HG02763 (cell line): Measurements from ENCODE around the gene ANKRD52.

ENCODE experiments used
- ATAC-seq: cut with Tn5 transposase; IDR thresholded peaks from one replicate; pipeline ENCODE4 v1.9.1; 2021; ENCODE audit warnings: mild to moderate bottlenecking, moderate library complexity; ENCODE audit not compliant: unreplicated experiment

ANKRD52 gene

DNA sequence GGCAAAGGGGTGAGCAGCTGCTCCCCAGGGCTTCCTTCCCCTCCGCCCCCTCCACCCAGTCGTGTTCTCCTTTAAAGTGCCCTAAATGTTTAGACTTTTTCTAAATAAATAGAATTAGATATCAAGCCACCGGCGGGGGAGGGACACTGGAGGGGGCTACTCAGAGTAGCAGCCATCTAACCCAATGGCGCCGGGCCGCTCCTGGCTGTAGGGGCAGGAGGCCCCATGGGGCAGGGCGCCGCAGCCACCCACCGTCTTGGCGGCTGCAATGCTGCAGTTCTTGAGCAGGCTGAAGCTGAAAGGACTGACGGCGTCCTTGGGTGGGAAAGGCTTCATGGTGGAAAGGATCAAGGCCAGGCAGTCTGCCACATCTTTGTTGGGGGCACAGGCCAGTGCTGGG, 15.2 kb downstream of the ANKRD52 start:
- no peak for ATAC-seq

DNA sequence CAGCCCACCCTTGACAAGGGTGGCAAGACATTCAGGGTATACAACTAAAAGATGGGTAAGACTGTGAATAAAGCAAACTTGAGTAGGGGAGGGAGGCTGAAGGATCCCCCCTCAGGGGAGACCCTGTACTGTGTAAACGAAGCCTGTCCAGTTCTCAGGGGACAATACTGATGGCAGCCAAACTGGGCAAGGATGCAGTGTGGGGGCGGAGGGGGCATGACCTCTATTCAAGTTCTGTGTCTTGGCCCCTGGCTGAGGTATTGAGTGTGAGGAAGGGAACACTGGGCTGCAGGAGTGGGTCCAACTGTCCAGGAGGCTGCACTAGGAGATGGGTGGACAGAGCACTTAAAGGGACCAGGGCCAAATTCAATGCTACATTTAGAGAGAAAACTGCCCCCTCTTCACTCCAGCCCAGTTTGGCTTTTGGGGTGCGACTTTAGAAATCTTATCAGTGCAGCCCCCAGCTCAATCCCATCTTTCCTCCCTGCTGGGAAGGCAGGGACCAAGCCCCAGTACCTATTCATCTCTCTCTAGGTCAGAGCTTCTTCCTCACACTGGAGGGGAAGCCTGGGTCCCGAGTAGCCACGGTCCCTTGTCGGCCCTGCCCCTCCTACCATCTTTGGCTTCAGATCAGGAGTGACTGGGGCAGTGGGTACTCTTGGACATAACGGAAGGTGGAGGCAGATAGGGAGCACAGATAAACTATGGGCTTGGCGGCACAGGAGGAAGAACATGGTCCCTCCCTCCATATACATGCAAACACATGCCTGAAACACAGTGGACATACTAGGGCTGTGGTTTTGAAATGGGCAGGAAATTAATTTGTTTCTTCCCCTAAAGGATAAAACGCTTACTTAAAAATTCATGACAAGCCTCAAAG, 16.5 kb downstream of the ANKRD52 start:
- ATAC-seq = no peak

DNA sequence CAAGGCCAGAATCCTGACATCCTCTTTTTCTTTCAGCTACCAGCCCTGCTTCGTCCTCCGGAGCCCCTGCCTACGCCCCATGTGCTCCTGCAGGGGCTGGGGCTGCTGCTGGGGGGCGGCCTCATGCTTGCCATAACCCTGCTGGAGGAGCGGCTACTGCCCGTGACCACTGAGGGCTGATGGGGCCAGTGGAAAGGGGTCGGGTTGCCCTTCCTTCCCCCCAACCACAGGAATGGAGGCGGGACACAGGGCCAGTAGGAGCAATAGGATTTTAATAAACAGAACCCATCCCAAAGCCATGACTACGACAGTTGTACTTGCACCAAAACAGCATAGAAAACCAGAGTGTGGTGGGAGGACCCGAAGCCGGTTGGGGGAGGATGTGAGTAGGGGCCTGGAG, 20.6 kb downstream of the ANKRD52 start:
- no peak for ATAC-seq

DNA sequence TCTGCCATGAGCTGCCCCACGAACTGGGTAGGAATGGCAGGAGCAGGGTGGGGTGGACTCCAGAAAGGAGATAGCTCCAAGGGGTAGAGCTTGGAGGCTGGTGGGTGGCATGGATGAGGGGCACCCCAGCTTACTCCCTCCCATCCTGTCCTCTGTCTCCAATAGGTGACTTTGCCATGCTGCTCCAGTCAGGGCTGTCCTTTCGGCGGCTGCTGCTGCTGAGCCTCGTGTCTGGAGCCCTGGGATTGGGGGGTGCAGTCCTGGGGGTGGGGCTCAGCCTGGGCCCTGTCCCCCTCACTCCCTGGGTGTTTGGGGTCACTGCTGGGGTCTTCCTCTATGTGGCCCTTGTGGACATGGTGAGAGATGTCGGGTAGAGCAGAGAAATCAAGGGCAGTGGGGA, 21.2 kb downstream of the ANKRD52 start:
- ATAC-seq = no peak

DNA sequence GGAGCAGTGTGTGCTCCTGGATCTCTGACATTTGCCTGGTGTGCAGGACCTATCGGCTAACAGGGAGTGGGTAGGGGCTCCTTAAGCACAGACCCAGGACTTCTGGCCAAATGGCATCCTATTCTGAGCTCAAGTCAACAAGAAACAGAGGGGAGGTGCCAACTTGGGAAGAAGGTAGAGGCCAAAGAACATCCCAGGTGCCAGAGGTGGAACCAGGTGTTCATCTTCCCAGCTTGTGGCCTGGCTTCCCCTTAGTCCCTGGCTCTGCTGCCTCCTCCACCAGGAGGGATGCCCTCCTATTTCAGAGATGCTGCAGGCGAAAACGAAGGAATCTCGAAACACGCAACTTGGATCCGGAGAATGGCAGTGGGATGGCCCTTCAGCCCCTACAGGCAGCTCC, 22.1 kb downstream of the ANKRD52 start:
- ATAC-seq = no peak

DNA sequence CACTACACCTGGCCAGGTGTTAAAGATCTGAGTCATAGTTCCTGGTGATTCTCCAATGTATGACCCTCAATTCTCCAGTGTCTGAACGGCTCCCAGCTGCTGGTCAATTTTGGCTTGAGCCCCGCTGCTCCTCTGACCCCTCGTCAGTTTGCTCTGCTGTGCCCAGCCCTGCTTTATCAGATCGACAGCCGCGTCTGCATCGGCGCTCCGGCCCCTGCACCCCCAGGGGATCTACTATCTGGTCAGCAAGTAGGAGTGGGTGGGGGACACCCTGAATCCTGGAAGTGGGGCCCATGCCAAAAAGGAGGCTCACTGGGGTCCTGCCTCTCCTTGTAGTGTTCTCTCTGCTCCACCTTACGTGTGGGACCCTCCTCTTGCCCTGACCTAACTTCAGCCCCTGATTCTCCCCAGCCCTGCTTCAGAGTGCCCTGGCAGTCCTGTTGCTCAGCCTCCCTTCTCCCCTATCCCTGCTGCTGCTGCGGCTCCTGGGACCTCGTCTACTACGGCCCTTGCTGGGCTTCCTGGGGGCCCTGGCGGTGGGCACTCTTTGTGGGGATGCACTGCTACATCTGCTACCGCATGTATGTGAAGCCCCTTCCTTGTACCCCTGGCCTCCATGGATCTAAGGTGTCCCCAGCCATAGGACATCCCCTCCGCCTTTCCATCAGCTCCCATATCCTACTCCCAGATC, 23.3 kb downstream of the ANKRD52 start:
- no peak for ATAC-seq

DNA sequence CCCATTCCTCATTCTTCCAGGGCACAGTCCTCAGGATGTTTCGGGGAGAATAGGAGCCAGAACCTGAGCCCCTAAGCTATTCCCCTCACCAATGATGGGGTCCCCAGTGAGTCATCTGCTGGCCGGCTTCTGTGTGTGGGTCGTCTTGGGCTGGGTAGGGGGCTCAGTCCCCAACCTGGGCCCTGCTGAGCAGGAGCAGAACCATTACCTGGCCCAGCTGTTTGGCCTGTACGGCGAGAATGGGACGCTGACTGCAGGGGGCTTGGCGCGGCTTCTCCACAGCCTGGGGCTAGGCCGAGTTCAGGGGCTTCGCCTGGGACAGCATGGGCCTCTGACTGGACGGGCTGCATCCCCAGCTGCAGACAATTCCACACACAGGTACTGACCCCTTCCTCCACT, 27.0 kb downstream of the ANKRD52 start:
- no peak for ATAC-seq

DNA sequence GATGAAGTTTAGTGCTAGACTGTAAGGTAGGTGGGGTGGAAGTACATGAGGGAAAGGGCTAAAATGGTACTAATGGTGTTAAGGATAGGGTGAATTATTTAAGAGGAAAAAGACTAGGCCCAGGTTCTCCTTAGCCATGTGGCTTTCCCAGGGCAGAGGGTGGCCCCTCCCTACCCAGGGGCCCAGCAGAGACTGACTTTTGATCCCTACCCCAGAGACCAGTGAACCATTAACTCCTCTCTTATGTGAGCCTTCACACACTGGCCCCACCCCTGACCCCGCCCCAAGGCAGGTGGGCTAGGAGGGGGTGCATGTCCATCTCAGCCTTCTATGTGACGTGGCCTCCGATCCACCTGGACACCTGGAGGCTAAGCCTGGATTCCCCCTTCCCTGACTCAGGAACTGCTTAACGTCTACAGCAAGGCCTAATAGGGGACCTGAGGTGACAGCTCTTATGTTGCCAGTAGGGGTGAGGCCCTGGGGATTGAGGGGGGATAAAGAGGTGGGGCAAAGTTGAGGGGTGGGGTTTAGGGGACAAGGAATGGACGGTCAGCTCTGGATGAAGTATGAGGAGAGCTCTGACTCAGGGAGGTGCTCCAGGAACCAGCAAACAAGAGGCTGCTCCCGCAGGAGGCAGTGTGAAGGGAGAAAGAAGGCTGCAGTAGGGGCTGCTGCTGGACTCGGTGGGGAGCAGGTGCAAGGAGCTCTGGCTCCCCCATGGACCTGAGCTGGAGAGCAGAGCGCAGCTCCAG, 27.6 kb downstream of the ANKRD52 start:
- no peak for ATAC-seq

DNA sequence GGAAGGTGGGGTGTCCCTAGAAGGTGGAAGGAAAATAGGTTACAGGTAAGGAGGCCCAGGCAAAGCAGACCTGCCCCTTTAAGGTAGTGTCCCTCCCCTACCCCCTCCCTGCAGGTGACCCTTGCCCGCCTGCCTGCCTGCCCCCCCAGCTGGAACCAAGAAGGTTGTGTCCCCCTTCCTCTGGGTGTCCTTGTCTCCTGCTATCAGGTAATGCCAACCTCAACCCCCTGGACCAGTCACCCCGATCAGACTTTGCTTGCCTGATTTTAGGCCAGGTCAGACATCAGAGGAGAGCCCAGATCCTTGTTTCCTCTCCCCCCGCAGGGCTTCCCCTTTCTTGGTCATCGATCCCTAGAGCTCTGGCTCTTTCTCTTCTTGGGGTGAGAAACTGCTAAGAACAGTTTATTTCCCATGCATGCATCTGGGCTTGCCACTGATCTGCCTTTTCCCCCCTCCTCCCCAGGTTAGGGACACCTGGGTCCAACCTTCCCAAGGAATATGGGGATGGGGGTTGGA, 28.2 kb downstream of the ANKRD52 start, which contains the start of gene SLC39A5:
SLC39A5 (plus strand) TSS at position 136 of the 516 bp plus-strand sequence. CDS start 1,224 bp downstream, outside the sequence.
- no peak for ATAC-seq

DNA sequence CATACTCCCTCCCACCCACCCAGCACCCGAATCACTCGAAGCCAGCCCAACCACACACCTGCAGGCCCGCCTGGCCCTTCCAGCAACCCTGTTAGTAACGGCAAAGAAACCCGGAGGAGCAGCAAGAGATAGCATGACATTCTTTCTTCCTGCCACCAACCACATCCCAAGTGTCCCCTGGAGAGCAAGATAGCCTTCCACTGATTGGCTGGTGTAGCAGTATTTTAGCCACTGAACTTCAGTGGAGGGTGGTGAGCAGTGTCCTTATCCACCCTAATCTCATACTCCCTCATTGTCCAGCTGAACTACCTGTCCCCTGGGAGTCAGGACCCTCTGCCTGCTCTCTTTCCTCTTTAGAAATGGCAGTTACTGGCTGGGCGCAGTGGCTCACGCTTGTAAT, 29.1 kb downstream of the ANKRD52 start:
- no peak for ATAC-seq

DNA sequence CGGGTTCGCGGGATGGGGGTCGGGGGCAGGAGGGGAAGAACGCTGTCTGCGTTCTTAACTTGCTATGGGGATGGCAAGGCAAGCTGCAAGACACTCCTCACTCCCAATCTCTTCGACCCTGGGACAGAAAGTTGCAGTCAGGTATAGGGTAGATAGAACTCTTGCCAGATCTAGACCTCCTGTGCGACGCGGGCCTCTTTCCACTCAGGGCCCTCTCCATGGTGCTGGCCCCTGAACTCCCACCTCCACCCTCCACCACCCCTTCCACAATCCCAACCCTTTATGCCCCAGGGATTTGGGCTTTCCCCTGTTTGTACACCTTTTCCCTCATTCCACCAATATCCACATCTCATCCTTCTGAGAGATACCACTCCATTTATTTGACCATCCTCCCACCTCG, 33.2 kb downstream of the ANKRD52 start:
- ATAC-seq = no peak

DNA sequence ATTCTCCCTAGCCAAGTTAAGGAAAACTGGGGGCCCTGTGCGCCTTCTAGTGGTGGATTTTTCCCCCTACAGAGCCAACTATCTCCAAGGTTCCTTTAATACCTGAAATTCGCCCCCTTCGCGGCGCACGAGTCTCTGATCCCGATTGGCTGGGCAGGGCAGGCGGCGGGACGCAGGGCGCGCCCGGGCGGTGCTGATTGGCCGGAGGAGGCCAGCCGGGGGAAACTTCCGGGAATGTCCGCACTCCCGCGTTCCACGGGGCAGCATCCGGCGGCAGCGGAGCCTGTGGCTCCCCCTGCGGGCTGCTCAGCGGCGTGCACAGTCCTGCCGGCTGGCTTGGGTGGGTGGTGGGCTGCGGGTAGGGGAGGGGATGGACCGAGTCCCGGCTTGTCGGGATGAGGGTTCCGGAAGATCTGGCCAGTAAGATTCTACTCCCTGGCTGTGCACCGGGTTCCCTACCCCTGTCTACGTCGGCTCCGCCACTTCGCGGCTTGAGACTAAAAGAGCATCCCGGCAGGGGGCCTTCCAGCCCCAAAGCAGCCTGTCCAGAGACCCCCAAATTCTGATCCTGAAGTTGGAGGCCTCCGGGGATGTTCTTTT, 34.0 kb downstream of the ANKRD52 start, which contains the start of gene NABP2:
NABP2 (plus strand) TSS at position 241 of the 600 bp plus-strand sequence. CDS start 515 bp downstream, outside the sequence.
- peak; percentile 65 for ATAC-seq

DNA sequence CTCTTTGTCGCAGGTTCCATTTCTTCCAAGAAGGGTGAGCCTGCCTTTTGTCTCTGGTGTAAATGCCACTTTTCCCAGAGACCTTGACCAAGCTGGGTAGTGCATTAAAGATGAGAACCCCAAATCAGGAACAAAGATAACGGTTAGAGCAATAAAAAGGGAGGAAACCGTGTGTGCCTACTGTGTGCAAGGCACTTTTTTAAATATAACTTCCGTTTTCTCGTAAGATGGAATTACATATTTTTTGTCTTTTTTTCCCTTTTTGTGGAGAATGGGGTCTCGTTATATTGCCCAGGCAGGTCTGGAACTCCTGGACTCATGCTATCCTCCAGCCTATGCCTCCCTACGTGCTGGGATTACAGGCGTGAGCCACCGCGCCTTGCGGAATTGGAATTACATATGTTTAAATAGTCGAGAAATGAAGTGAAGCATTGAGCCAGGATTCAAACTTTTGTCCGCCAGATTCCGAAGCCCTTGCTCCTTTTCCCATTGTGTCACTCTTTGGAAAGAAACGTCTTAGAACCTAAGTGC, 34.5 kb downstream of the ANKRD52 start:
- ATAC-seq = no peak

DNA sequence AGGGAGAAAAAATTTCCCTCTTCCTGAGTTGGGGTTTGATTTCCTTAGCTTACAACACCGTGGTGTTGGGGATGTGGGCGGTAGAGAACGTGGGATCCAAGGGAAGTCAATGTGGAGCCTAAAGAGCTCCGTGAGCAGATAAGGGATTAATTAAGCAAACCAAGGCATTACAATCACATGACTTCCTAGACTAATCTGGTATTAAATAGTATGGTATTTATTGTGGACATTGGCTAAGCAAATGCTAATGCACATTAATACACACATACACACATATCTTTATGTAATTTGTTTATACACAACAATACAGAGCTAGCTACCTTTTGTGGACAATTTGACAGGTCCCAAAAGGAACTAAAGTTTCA, 35.7 kb downstream of the ANKRD52 start:
- no peak for ATAC-seq

DNA sequence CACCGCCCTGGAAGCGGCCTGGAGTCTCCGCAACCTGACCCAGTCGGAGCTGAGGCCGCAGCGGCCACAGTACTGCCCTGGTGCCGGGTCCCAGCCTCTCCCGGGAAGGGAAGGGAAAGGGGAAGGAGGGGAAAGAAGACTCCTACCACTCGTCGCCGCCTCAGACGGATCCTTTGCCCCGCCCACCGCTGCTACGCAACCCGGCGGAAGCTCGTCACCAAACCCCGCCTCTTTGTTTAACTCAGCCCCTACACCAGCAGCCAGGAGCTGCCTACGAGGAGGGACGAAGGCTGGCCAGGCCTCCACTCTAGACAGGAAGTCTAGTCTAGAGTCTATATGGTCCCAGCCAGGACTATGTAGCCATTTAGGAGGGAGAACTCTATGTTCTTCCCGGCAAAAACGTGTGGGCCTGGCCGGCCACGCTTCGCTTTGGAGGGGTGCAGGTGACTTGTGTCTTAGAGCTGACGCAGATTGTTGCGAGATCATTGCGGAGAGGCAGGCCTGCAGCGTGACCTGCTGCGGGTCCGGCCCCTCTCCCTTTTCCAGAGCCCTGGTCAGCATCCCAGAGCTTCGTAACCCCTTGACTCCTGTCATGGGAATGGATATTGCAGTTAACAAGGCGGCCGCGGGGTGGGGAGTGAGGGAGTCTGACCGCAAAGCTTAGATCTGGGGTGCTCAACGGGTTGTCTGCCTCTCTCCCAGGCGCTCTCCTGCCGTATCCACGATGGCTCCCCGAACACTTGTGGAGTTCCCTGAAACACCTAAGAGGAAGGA, 36.2 kb downstream of the ANKRD52 start, which contains the start of gene RNF41:
RNF41 (minus strand) TSS at position 166 of the 774 bp plus-strand sequence. CDS start 7,875 bp downstream, outside the sequence.
- ATAC-seq = peak; percentile 79

DNA sequence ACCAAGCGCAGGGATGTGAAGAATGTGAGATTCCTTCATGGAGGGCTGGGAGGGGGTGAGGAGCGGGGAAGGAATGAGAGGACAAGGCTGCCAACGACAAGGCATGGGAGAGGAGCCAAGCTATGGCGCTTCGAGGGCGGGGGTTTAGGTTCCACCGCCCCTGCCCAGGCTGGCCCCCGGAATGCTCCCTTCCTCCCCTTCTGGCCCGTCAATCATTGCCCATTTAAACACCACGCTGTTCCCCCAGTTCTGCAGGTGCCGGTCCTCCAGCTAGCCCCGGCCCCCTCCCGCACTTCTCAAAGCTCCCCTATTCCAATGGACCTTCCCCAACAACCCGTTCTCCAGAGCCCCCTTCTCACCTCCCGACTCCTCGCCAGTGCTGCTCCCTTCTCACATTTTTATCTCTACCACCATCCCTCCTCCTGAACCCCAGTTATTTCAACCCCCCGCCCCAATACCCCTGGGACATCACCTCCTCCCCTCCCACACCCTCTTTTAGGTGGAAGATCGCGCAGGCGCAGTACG, 36.9 kb downstream of the ANKRD52 start:
- peak; percentile 19 for ATAC-seq

DNA sequence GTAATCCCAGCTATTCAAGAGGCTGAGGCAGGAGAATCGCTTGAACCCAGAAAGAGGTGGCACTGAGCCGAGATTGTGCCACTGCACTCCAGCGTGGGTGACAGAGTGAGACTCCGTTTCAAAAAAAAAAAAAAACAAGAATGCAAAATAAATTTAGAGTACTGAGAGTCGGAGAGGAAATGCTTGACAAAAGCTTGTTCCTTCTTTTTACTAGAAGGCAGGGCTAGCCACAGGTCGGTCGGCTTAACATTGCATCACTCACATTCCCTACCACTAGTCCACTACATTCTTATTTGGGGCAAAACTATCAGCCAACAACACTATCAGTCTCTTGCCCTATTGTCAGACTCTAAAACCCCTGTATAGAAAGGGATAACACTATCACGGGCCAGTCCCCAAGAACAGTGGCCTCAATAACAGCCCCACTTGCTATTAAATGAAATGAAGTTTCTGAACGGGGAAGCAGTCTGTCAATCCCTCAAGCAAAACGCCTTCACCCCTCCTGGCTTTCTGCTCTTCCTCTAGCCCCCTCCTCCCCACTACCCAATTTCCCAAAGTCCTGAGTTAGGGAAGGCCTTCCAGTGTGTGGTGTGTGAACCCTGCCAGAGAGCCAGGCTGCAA, 37.5 kb downstream of the ANKRD52 start:
- ATAC-seq = no peak

DNA sequence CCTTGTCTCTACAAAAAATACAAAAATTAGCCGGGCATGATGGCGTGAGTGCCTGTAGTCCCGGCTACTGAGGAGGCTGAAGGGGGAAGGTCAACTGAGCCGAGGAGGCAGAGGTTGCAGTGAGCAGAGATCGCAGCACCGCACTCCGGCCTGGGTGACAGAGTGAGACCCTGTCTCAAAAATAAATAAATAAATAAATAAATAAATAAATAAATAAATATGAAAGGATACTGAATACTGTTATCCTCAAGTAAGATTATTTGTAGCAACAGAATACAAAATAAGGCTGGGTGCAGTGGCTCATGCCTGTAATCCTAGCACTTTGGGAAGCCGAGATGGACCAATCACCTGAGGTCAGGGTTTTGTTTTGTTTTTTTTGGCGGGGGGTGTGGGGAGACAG, 38.3 kb downstream of the ANKRD52 start:
- no peak for ATAC-seq

DNA sequence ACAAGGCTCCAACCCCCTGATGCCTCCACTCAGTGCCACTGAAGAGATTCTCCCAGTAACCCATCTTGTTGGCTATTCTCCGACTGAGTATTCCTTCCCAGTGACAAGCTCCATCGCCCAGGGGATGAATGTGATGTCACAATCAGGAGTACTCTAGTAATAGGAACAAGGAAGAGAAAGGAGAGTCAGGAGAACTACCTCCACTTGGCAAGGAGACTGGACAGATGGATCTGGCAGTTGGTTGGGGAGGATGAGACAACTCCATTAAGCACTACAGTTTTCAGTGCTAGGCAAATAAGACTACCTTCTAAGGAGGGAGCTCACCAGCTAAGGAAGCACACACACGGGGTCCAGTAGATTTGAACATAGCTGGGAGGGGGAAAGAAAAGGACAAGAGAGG, 41.7 kb downstream of the ANKRD52 start:
- no peak for ATAC-seq
